GM23248 (cell line): Measurements from ENCODE around the gene FERMT3. TPM values are rescaled to one million over a fixed set of nuclear protein-coding genes. Genes with fewer than 3 reads are reported as not detected.

Source experiments
- DNase-seq: peaks from one replicate; pipeline ENCODE4 v3.0.0-alpha.2; 2015
- H2AFZ ChIP-seq: fragments of 200-600 bp; sonication (generic); 2 replicates; pipeline ENCODE4 v1.6.1; 2016; ENCODE audit warnings: antibody characterized with exemption
- H3F3A ChIP-seq: fragments of 200-600 bp; sonication (generic); 2 replicates; pipeline ENCODE4 v1.6.1; 2016; ENCODE audit warnings: mild to moderate bottlenecking, antibody characterized with exemption, mixed run types; ENCODE audit not compliant: insufficient read depth
- H3K27ac ChIP-seq: fragments of 200-600 bp; sonication (generic); 2 replicates; pipeline ENCODE4 v1.5.1; 2016; ENCODE audit warnings: mild to moderate bottlenecking
- H3K27me3 ChIP-seq: fragments of 200-600 bp; sonication (generic); replicated peaks from 2 replicates; pipeline ENCODE4 v1.6.1; 2016; ENCODE audit warnings: mild to moderate bottlenecking; ENCODE audit not compliant: insufficient read depth
- H3K36me3 ChIP-seq: fragments of 200-600 bp; sonication (generic); 2 replicates; pipeline ENCODE4 v1.6.1; 2016; ENCODE audit warnings: low read depth, mild to moderate bottlenecking
- H3K4me1 ChIP-seq: fragments of 200-600 bp; sonication (generic); 2 replicates; pipeline ENCODE4 v1.6.1; 2016; ENCODE audit warnings: mild to moderate bottlenecking; ENCODE audit not compliant: insufficient read depth
- H3K4me2 ChIP-seq: fragments of 200-600 bp; sonication (generic); one replicate; pipeline ENCODE4 v1.6.1; 2016; ENCODE audit warnings: mild to moderate bottlenecking; ENCODE audit not compliant: unreplicated experiment
- H3K4me3 ChIP-seq: fragments of 200-600 bp; sonication (generic); 2 replicates; pipeline ENCODE4 v1.5.1; 2016; ENCODE audit warnings: mild to moderate bottlenecking
- H3K79me2 ChIP-seq: fragments of 200-600 bp; sonication (generic); 2 replicates; pipeline ENCODE4 v1.6.1; 2016; ENCODE audit warnings: mild to moderate bottlenecking; ENCODE audit not compliant: insufficient read depth
- H3K9ac ChIP-seq: fragments of 200-600 bp; sonication (generic); 2 replicates; pipeline ENCODE4 v1.6.1; 2016; ENCODE audit warnings: mild to moderate bottlenecking
- H3K9me2 ChIP-seq: fragments of 200-600 bp; sonication (generic); 2 replicates; pipeline ENCODE4 v1.6.1; 2016; ENCODE audit warnings: mixed run types, mild to moderate bottlenecking, moderate library complexity; ENCODE audit not compliant: insufficient read depth
- H3K9me3 ChIP-seq: fragments of 200-600 bp; sonication (generic); one replicate; pipeline ENCODE4 v1.6.1; 2017; ENCODE audit warnings: low read depth
- H4K20me1 ChIP-seq: fragments of 200-600 bp; sonication (generic); 2 replicates; pipeline ENCODE4 v1.6.0; 2016; ENCODE audit not compliant: insufficient read depth
- EZH2 ChIP-seq: fragments of 200-600 bp; sonication (generic); IDR thresholded peaks from 2 replicates; pipeline ENCODE4 v1.6.1; 2018; ENCODE audit warnings: antibody characterized with exemption, mild to moderate bottlenecking; ENCODE audit not compliant: insufficient read depth, poor library complexity, severe bottlenecking
- EZH2phosphoT487 ChIP-seq: fragments of 200-600 bp; sonication (generic); IDR thresholded peaks from 2 replicates; pipeline ENCODE4 v1.6.1; 2018; ENCODE audit warnings: antibody characterized with exemption, moderate library complexity, mild to moderate bottlenecking, low read depth; ENCODE audit not compliant: insufficient read depth
- WGBS, 2 experiments: methylation state at CpG; one replicate each; pipeline ENCODE4 v1.1.6; 2015 to 2017; ENCODE audit warnings: low lambda C conversion rate in 2 of 2, low coverage in 1 of 2; ENCODE audit errors: missing lambda C conversion rate in 2 of 2; 5-methylcytosine and 5-hydroxymethylcytosine counted together
- in situ Hi-C: fragments of 300-500 bp; cut with MboI; formaldehyde crosslinking; loops from 2 replicates; pipeline ENCODE4 v1.15.0; 2020
- polyA plus RNA-seq: library from polyadenylated mRNA; unstranded; fragments of >200 nt; fragmentation: Nextera tagmentation; extraction: Ambion mirVana; gene quantifications from 2 replicates; pipeline ENCODE4 v1.2.1, GENCODE V29; 2016
- total RNA-seq: library from RNA; depleted of rRNA; stranded (reverse); fragments of >200 nt; shearing (Covaris generic); gene quantifications from 2 replicates; pipeline ENCODE4 v1.2.3, GENCODE V29; 2014

FERMT3 gene
- total and polyA plus RNA-seq, 2 experiments from 2014 or later: 1.5 to 3.9 TPM

GRCh38 chr11:64178951-64179639, 27.4 kb upstream of the FERMT3 start:
- no peak overlapping the region for H3K4me3 ChIP-seq
- WGBS, 2 experiments: 97% methylated on average over 12 of the region's 12 CpGs
- H3K9ac ChIP-seq: no peak overlapping the region
- no peak overlapping the region for H2AFZ ChIP-seq
- peaks cover 18% of the 10 kb centered on the region for H3K79me2 ChIP-seq
- H3K9me2 ChIP-seq: no peaks in the 10 kb centered on the region
- H3K4me1 ChIP-seq: peaks cover 14% of the 10 kb centered on the region
- DNase-seq: no peak
- H3K36me3 ChIP-seq: no peaks in the 10 kb centered on the region
- H3F3A ChIP-seq: peaks cover 8% of the 10 kb centered on the region
- H3K4me2 ChIP-seq: no peak overlapping the region
- no peak overlapping the region for H3K27ac ChIP-seq
- no peaks in the 10 kb centered on the region for H3K27me3 ChIP-seq
- H3K9me3 ChIP-seq: no peaks in the 10 kb centered on the region
- TF ChIP-seq EZH2phosphoT487 (no peak), EZH2 (no peak)
- in situ Hi-C loops: no loop called here
- no peaks in the 10 kb centered on the region for H4K20me1 ChIP-seq

DNA sequence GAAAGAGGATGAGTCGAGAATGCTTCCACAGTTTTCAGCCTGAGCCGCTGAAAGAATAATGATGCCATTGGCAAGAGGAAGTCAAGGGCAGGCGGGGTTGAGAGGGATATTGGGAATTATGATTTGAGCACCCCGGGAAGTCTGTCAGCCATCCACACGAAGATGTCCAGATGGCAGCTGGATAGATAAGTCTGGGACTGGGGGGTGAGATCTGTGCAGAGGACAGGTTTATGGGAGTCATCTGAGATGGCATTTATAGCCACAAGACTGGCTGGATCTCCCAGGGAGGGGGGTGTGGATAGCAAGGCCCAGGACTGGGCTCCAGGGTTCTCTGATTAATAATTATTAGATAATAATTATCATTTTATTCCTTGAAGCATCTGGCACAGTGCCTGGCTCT, 25.6 kb upstream of the FERMT3 start:
- TF ChIP-seq EZH2phosphoT487 (no peak), EZH2 (no peak)
- Histone ChIP-seq H3K4me2 (peak overlapping the region; percentile 75), H3K4me1 (peaks cover 14% of the 10 kb centered on the region), H3K9me2 (no peaks in the 10 kb centered on the region), H3K79me2 (peaks cover 27% of the 10 kb centered on the region), H3F3A (peaks cover 14% of the 10 kb centered on the region), H3K4me3 (peak overlapping the region; percentile 49), H3K27me3 (no peaks in the 10 kb centered on the region), H3K9me3 (no peaks in the 10 kb centered on the region), H3K36me3 (no peaks in the 10 kb centered on the region), H3K27ac (peak overlapping the region; percentile 53), H4K20me1 (no peaks in the 10 kb centered on the region), H3K9ac (peak overlapping the region; percentile 63), H2AFZ (peak overlapping the region; percentile 80; the same call in 1 of the 2 replicates)
- peak; percentile 42 for DNase-seq
- WGBS, 2 experiments: 49 to 51% methylated on average over 5 of the region's 5 CpGs
- in situ Hi-C loops: no loop called here

- Histone ChIP-seq H3K9me3 (no peaks in the 10 kb centered on the region), H3K4me1 (peaks cover 14% of the 10 kb centered on the region), H3K36me3 (no peaks in the 10 kb centered on the region), H3K9ac (peak overlapping the region; percentile 63), H3K4me3 (peak overlapping the region; percentile 49), H3K9me2 (no peaks in the 10 kb centered on the region), H3K27me3 (no peaks in the 10 kb centered on the region), H4K20me1 (no peaks in the 10 kb centered on the region), H3K4me2 (peak overlapping the region; percentile 75), H3K27ac (peak overlapping the region; percentile 53), H2AFZ (peak overlapping the region; percentile 80), H3F3A (peaks cover 14% of the 10 kb centered on the region), H3K79me2 (peaks cover 27% of the 10 kb centered on the region)
- peak; percentile 97 for DNase-seq
- TF ChIP-seq EZH2 (no peak), EZH2phosphoT487 (no peak)
- 33 to 36% methylated on average over 17 of the region's 17 CpGs for WGBS, 2 experiments
- in situ Hi-C loops: no loop called here
These were observed 24.8 kb upstream of the FERMT3 start for GRCh38 chr11:64181506-64182411.

- Histone ChIP-seq H3K27ac (no peak overlapping the region), H2AFZ (no peak overlapping the region), H3F3A (peaks cover 14% of the 10 kb centered on the region), H3K9me3 (no peaks in the 10 kb centered on the region), H3K9ac (no peak overlapping the region), H3K4me1 (peaks cover 14% of the 10 kb centered on the region), H3K36me3 (no peaks in the 10 kb centered on the region), H4K20me1 (no peaks in the 10 kb centered on the region), H3K27me3 (no peaks in the 10 kb centered on the region), H3K9me2 (no peaks in the 10 kb centered on the region), H3K4me2 (no peak overlapping the region), H3K79me2 (peaks cover 27% of the 10 kb centered on the region), H3K4me3 (no peak overlapping the region; the same call in 1 of the 2 replicates)
- WGBS, 2 experiments: 88 to 90% methylated on average over 6 to 7 of the region's 7 CpGs
- no peak for DNase-seq
- no peak for TF ChIP-seq EZH2phosphoT487
- no peak for TF ChIP-seq EZH2
- in situ Hi-C loops: no loop called here
These were observed 22.6 kb upstream of the FERMT3 start for GRCh38 chr11:64183890-64184289.
